GM21360 (cell line): ENCODE results near the gene LRRC49.

Source experiments
- ATAC-seq: cut with Tn5 transposase; IDR thresholded peaks from one replicate; pipeline ENCODE4 v1.9.1; 2021; ENCODE audit warnings: mild to moderate bottlenecking, moderate library complexity; ENCODE audit not compliant: unreplicated experiment

The LRRC49 gene

GRCh38 chr15:71048913-71049675 lies 156.5 kb downstream of the LRRC49 start:
- ATAC-seq: no peak

GRCh38 chr15:71049706-71050422 lies 157.2 kb downstream of the LRRC49 start:
- no peak for ATAC-seq

GRCh38 chr15:71050461-71050860 lies 157.8 kb downstream of the LRRC49 start:
- no peak for ATAC-seq

- no peak for ATAC-seq
These were observed 158.9 kb downstream of the LRRC49 start for GRCh38 chr15:71051539-71051938.

- ATAC-seq: no peak
These were observed 159.7 kb downstream of the LRRC49 start for GRCh38 chr15:71052356-71052755.

GRCh38 chr15:71054286-71054952 lies 161.8 kb downstream of the LRRC49 start:
- no peak for ATAC-seq

GRCh38 chr15:71055461-71055860 lies 162.8 kb downstream of the LRRC49 start:
- ATAC-seq: no peak

GRCh38 chr15:71056111-71056510 lies 163.5 kb downstream of the LRRC49 start:
- ATAC-seq: no peak

GRCh38 chr15:71057143-71057542 lies 164.5 kb downstream of the LRRC49 start:
- ATAC-seq: no peak

GRCh38 chr15:71057581-71057980 lies 165.0 kb downstream of the LRRC49 start:
- ATAC-seq: no peak

GRCh38 chr15:71060983-71061382 lies 168.4 kb downstream of the LRRC49 start:
- ATAC-seq: no peak

- ATAC-seq: no peak
These were observed 174.4 kb downstream of the LRRC49 start for GRCh38 chr15:71066983-71067382.

- ATAC-seq: no peak
These were observed 177.1 kb downstream of the LRRC49 start for GRCh38 chr15:71069693-71070092.

GRCh38 chr15:71071529-71071928 lies 178.9 kb downstream of the LRRC49 start:
- ATAC-seq: no peak

- no peak for ATAC-seq
These were observed 179.8 kb downstream of the LRRC49 start for GRCh38 chr15:71072423-71072822.

- ATAC-seq: no peak
These were observed 186.0 kb downstream of the LRRC49 start for GRCh38 chr15:71078506-71079207.

GRCh38 chr15:71079208-71080044 lies 186.8 kb downstream of the LRRC49 start:
- ATAC-seq: no peak

GRCh38 chr15:71080166-71080565 lies 187.5 kb downstream of the LRRC49 start:
- ATAC-seq: no peak

- ATAC-seq: no peak
These were observed 188.1 kb downstream of the LRRC49 start for GRCh38 chr15:71080705-71081104.

GRCh38 chr15:71082803-71083202 lies 190.2 kb downstream of the LRRC49 start:
- no peak for ATAC-seq
